Embryonic facial prominence (tissue), 1 donor: ENCODE measurements around the gene NUDT14.

Experiments used
- DNase-seq: peaks from one replicate; pipeline ENCODE4 v3.0.0-alpha.2; 2016; ENCODE audit errors: extremely low spot score

The NUDT14 gene

GRCh38 chr14:105135700-105136395, 45.3 kb downstream of the NUDT14 start:
- no peak for DNase-seq

DNA sequence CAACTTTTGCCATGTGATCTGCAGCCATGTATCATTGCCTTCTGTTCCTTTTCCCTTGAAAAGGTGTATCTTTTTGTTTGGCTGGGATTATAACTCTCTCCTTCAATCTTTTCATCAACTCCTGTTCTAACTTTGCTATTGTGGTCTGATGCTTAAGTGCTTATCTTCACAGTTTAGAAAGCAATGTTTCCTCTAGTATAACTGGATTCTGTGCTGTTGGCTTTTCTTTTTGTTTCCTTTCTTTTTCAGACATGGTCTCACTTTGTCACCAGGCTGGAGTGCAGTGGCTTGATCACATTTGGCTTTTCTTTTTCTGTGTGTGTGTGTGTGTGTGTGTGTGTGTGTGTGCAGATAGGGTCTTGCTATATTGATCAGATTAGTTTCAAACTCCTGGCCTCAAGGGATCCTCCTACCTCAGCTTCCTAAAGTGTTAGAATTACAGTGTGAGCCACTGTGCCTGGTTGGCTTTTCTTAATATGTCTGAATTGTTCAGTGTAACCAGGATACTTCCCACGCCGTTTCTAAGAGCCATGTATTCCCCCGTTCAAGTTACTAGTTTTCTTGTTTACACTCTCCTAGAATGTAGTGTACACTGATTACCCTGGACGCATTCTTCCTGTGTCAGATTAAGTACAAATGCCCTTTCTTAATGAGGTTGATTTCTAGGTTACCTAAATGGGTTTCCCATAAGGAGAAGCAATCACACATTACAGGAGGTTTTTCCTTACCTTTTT, 48.0 kb downstream of the NUDT14 start:
- DNase-seq: no peak

DNA sequence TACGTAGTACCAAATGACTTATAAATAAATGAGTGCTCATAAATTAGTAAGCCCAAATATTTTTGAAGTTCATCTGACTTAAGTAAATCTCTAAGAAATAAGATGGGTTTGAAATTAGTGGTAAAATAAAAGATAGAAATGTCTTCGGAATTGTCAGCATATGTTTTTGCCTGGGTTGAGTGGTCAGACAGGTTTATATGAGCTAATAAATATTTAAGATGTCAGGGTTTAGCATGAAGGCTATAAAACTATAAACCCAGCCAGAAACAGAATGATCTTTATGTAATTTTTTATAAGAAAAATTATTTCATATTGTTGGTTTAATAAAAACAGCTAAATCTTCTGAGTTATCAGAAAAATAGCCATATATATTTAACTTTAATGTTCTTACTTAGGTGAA, 49.9 kb downstream of the NUDT14 start:
- DNase-seq: no peak

GRCh38 chr14:105128059-105128458, 53.1 kb downstream of the NUDT14 start:
- no peak for DNase-seq

GRCh38 chr14:105126981-105127329, 54.2 kb downstream of the NUDT14 start:
- DNase-seq: no peak

- no peak for DNase-seq
Observed at GRCh38 chr14:105126126-105126980, 54.8 kb downstream of the NUDT14 start.

DNA sequence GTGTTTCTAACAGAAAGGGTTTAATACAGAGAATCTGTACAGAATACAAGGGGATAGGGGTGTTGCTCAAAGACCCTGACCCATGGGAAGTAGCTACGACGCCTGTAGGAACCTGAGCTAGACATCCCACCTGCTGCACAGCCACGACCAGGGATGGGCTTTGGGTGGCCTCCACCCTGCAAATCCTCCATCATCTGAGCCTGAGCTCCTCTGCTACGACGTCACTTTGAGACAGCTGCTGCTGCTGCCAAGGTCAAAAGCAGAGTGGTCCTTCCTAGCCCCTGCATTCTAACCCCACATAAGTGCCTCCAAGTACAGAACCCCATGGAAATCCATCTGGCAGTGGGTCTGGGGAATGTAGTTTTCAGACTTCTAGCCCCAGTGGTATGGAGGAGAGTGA, 56.3 kb downstream of the NUDT14 start:
- no peak for DNase-seq

DNA sequence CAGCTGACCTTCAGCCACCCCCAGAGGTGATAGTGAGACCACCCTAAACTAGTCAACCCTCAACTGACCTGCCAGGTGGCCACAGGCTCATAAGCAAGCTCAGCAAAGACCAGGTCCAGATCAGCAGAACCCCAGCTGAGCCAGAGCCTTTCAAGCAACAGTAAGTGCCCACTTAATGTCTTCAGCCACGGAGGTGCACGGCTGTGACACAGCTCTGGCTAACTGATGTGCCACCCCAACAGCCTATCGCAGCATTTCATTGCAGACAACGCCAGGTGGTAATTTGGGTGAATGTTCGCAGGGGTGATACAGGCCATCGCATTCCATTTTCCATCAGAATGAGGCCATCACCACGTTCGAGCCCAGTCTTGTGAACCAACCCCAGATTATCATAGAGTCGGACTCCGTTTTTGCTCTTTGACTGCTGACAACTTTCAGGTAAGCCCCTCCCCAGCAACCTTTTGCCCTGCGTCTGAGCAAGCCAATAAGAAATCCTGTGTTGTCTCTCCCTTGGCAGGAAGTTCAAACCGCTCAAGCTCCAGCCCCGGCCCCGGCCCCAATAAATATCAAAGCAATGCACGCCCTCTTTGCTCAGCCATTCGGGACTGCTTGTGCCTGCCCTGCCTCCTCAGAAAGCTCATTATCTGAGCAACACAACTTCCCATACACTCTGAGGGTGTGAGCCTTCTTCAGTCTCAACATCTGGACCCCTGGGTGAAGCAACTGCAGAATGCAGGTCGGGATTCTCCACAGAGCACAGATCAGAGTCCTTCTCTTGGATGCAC, 56.9 kb downstream of the NUDT14 start:
- DNase-seq: no peak

DNA sequence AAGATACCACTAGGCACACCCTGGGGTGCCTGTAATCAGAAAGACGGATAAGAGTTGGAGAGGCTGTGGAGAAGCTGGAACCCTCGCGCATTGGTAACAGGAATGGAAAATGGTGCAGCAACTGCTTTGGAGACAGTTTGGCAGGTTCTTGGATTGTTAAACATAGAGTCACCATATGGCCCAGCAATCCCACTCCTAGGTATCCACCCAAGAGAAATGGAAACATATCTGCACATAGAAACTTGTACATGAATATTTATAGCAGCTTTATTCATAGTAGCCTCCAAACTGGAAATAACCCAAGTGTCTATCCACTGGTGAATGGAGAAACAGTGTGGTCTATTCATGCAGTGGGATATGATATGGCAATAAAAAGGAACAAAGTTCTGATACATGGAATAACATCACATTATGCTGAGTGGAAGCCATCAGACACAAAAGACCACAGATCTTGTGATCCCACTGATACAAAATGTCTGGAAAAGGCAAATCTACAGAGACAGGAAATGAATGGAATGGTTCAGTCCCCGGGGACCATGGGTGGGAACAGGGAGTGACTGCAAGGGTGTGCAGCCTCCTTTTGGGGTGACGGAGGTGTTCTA, 57.9 kb downstream of the NUDT14 start:
- DNase-seq: no peak
